Common myeloid progenitor, CD34-positive (primary cell): ENCODE data around the gene ABI1.

Experiments used
- CTCF ChIA-PET: fragments of 350-600 bp; sonication (Branson Sonifier 250); formaldehyde crosslinking; loops from one replicate; lab custom pipeline; 2021; ENCODE audit warnings: antibody characterized with exemption; lab: Charles Lee
- POLR2A ChIA-PET: fragments of 350-600 bp; sonication (Branson Sonifier 250); formaldehyde crosslinking; loops from one replicate; lab custom pipeline; 2021; ENCODE audit warnings: antibody characterized with exemption; lab: Charles Lee
- DNase-seq, 3 donors: peaks; one replicate each; pipeline versions ENCODE4 v3.0.0 to v3.0.0-alpha.2; 2013
- H3K27ac ChIP-seq, 2 experiments: 1 replicate in 1 of 2; 2 replicates in 1 of 2; pipeline ENCODE4 v1.7.0; 2013; ENCODE audit warnings: inconsistent platforms in 2 of 2, low read length in 2 of 2, mild to moderate bottlenecking in 2 of 2, low read depth in 1 of 2, moderate library complexity in 1 of 2; ENCODE audit not compliant: severe bottlenecking in 2 of 2, insufficient read depth in 1 of 2, poor library complexity in 1 of 2
- H3K27me3 ChIP-seq, 5 experiments: replicated peaks in 2 of 5; 1 replicate in 3 of 5; 2 replicates in 2 of 5; pipeline versions ENCODE4 v1.6.1 to v1.7.0; 2013; ENCODE audit warnings: low read length in 4 of 5, mild to moderate bottlenecking in 2 of 5, moderate library complexity in 2 of 5, inconsistent platforms in 1 of 5; ENCODE audit not compliant: insufficient read depth in 5 of 5, control insufficient read depth in 4 of 5
- H3K36me3 ChIP-seq, 4 experiments: 1 replicate in 2 of 4; 2 replicates in 2 of 4; pipeline versions ENCODE4 v1.6.1 to v1.7.0; 2013; ENCODE audit warnings: low read length in 3 of 4, control low read depth in 1 of 4, mild to moderate bottlenecking in 1 of 4; ENCODE audit not compliant: control insufficient read depth in 4 of 4, insufficient read depth in 4 of 4
- H3K4me1 ChIP-seq, 4 experiments: 1 replicate in 3 of 4; 2 replicates in 1 of 4; pipeline versions ENCODE4 v1.6.1 to v1.7.1; 2013; ENCODE audit warnings: low read length in 3 of 4, mild to moderate bottlenecking in 3 of 4, control low read depth in 1 of 4, inconsistent platforms in 1 of 4, moderate library complexity in 1 of 4; ENCODE audit not compliant: control insufficient read depth in 4 of 4, insufficient read depth in 4 of 4; ENCODE audit errors: control extremely low read depth in 1 of 4
- H3K4me3 ChIP-seq, 7 experiments: 1 replicate in 4 of 7; 2 replicates in 3 of 7; pipeline versions ENCODE4 v1.5.1 to v1.7.0; 2013; ENCODE audit warnings: mild to moderate bottlenecking in 7 of 7, low read length in 6 of 7, moderate library complexity in 6 of 7, inconsistent platforms in 2 of 7, low read depth in 2 of 7, control low read depth in 1 of 7; ENCODE audit not compliant: insufficient read depth in 4 of 7, control insufficient read depth in 1 of 7; ENCODE audit errors: extremely low read depth in 1 of 7
- H3K9me3 ChIP-seq, 5 experiments: 1 replicate in 4 of 5; 2 replicates in 1 of 5; pipeline versions ENCODE4 v1.6.1 to v1.7.1; 2013; ENCODE audit warnings: low read length in 4 of 5, mild to moderate bottlenecking in 2 of 5, inconsistent platforms in 1 of 5, low read depth in 1 of 5, moderate library complexity in 1 of 5; ENCODE audit not compliant: control insufficient read depth in 4 of 5, insufficient read depth in 2 of 5; ENCODE audit errors: control extremely low read depth in 1 of 5
- WGBS: methylation state at CpG from one replicate; pipeline ENCODE4 v1.1.5; 2013; ENCODE audit not compliant: insufficient coverage; 5-methylcytosine and 5-hydroxymethylcytosine counted together

Gene ABI1

GRCh38 chr10:26755443-26755903 is 105.3 kb downstream of the ABI1 start:
- WGBS, result 88% methylated on average over 3 of the region's 4 CpGs
- CTCF ChIA-PET, result interaction anchor here (0.7 to 2.0 kb wide), 6 partner anchors 9 to 124 kb away, joined by 3 to 7 read pairs (median 4); no protein-coding TSS in a partner anchor
- DNase-seq, result peak; percentile 16 to 76 (median 65)
- Histone ChIP-seq H3K4me3 (no peak overlapping the region), H3K27me3 (no peaks in the 10 kb centered on the region), H3K9me3 (no peaks in the 10 kb centered on the region), H3K36me3 (peaks cover 4 to 25% (median 14%) of the 10 kb centered on the region in 4 experiments), H3K4me1 (peaks cover 2 to 10% (median 6%) of the 10 kb centered on the region in 4 experiments), H3K27ac (peak overlapping the region in 1 of 2 experiments; percentile 39)
- POLR2A ChIA-PET, result no interaction called here

- peak overlapping the region in 1 of 2 experiments; percentile 22 for H3K27ac ChIP-seq
- no peaks in the 10 kb centered on the region for H3K9me3 ChIP-seq
- H3K4me3 ChIP-seq, result no peak overlapping the region
- DNase-seq, result peak in 2 of 3 donors; percentile 6 to 13
- H3K27me3 ChIP-seq, result no peaks in the 10 kb centered on the region
- H3K4me1 ChIP-seq, result no peaks in the 10 kb centered on the region
- H3K36me3 ChIP-seq, result peaks cover 12 to 59% (median 28%) of the 10 kb centered on the region in 4 experiments
- WGBS, result 89% methylated on average over 3 of the region's 5 CpGs
- CTCF ChIA-PET, result interaction anchor here (0.9 kb wide), 1 partner anchor 9 kb away, joined by 3 read pairs; no protein-coding TSS in a partner anchor
- POLR2A ChIA-PET, result no interaction called here
These were observed 114.7 kb downstream of the ABI1 start for GRCh38 chr10:26746061-26746460.

- DNase-seq, result no peak
- Histone ChIP-seq H3K9me3 (no peaks in the 10 kb centered on the region), H3K27ac (no peak overlapping the region), H3K4me3 (no peak overlapping the region), H3K4me1 (no peaks in the 10 kb centered on the region), H3K36me3 (peaks cover 12 to 72% (median 24%) of the 10 kb centered on the region in 4 experiments), H3K27me3 (no peaks in the 10 kb centered on the region)
- CTCF ChIA-PET, result interaction anchor here (0.9 to 1.1 kb wide), 2 partner anchors 11 to 64 kb away, joined by 3 read pairs; no protein-coding TSS in a partner anchor
- POLR2A ChIA-PET, result no interaction called here
- no CpG with 5 or more reads among the region's 1 CpG for WGBS
These were observed 116.9 kb downstream of the ABI1 start for GRCh38 chr10:26743841-26744240.

GRCh38 chr10:26743091-26743490 is 117.7 kb downstream of the ABI1 start:
- no peaks in the 10 kb centered on the region for H3K27me3 ChIP-seq
- H3K4me1 ChIP-seq, result no peaks in the 10 kb centered on the region
- DNase-seq, result no peak
- no peaks in the 10 kb centered on the region for H3K9me3 ChIP-seq
- ChIA-PET POLR2A (no interaction called here), CTCF (interaction anchor here (0.9 to 1.1 kb wide), 2 partner anchors 12 to 65 kb away, joined by 3 read pairs; no protein-coding TSS in a partner anchor)
- H3K4me3 ChIP-seq, result no peak overlapping the region
- WGBS, result 100% methylated on average over 1 of the region's 2 CpGs
- no peak overlapping the region for H3K27ac ChIP-seq
- H3K36me3 ChIP-seq, result peaks cover 10 to 77% (median 24%) of the 10 kb centered on the region in 4 experiments

- Histone ChIP-seq H3K4me1 (peaks cover 0 to 5% (median 0%) of the 10 kb centered on the region in 4 experiments), H3K36me3 (peaks cover 10 to 76% (median 21%) of the 10 kb centered on the region in 4 experiments), H3K27ac (no peak overlapping the region), H3K27me3 (no peaks in the 10 kb centered on the region), H3K4me3 (no peak overlapping the region), H3K9me3 (no peaks in the 10 kb centered on the region)
- no peak for DNase-seq
- 94% methylated on average over 3 of the region's 4 CpGs for WGBS
- CTCF ChIA-PET, result interaction anchor here (1.1 kb wide), 1 partner anchor 10 kb away, joined by 3 read pairs; no protein-coding TSS in a partner anchor
- POLR2A ChIA-PET, result no interaction called here
These were observed 119.4 kb downstream of the ABI1 start for GRCh38 chr10:26741368-26741767.

- Histone ChIP-seq H3K4me1 (peaks cover 0 to 5% (median 0%) of the 10 kb centered on the region in 4 experiments), H3K9me3 (no peaks in the 10 kb centered on the region), H3K27me3 (no peaks in the 10 kb centered on the region), H3K4me3 (no peak overlapping the region), H3K27ac (no peak overlapping the region), H3K36me3 (peaks cover 6 to 85% (median 29%) of the 10 kb centered on the region in 4 experiments)
- ChIA-PET CTCF (interaction anchor here (1.1 kb wide), 1 partner anchor 13 kb away, joined by 3 read pairs; no protein-coding TSS in a partner anchor), POLR2A (interaction anchor here (0.5 kb wide), 1 partner anchor 38 kb away, joined by 3 read pairs; no protein-coding TSS in a partner anchor)
- WGBS, result 100% methylated on average over 1 of the region's 6 CpGs
- DNase-seq, result no peak
These were observed 121.6 kb downstream of the ABI1 start for GRCh38 chr10:26739071-26739631.
